GM19238 (cell line): ENCODE measurements around the gene PRKAR1B.

Source experiments
- DNase-seq: peaks from one replicate; pipeline ENCODE4 v3.0.0; 2011; ENCODE audit warnings: low spot score; ENCODE audit not compliant: insufficient read length

Gene PRKAR1B

GRCh38 chr7:723541-723940 lies 3.5 kb downstream of the PRKAR1B start:
- DNase-seq = no peak

DNA sequence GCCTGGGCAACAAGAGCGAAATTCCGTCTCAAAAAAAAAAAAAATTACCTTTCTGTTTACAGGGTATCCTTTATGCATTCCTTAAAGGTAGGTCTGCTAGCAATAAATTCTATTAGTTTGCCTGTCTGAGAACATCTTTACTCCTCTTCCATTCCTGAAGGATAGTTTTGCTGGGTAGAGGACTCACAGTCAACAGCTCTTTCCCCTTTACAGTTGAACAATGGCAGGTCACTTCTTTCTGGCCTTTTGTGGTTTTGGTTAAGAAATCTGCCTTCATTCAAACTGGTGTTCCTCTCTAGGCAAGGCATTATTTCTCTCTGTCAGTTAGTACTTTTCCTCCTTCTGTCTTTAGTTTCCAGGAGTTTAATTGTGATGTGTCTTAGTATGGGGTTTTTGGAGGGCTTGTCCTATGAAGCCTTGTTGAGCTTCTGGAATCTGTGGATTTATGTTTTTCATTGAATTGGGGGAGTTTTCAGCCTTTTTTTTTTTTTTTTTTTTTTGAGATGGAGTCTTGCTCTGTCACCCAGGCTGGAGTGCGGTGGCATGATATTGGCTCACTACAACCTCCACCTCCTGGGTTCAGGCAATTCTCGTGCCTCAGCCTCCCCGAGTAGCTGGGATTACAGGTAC lies 5.3 kb downstream of the PRKAR1B start:
- no peak for DNase-seq

GRCh38 chr7:716636-717035 lies 10.4 kb downstream of the PRKAR1B start:
- no peak for DNase-seq

DNA sequence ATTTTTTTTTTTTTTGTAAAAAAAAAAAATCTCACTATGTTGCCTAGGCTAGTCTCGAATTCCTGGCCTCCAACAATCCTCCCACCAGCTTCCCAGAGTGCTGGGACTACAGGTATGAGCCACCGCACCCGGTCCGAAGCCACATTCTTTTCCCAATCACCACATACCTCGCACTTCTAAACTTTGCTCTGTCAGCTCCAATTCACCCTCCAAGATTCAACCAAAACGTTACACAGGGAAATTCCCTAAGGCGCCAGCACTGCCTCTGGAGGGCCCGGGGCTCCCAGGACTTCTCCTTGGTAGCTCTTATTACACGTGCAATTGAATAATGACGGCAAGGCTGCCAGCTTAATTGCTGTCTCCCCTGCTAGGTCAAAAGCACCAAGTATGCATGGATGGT lies 10.9 kb downstream of the PRKAR1B start:
- DNase-seq = no peak

DNA sequence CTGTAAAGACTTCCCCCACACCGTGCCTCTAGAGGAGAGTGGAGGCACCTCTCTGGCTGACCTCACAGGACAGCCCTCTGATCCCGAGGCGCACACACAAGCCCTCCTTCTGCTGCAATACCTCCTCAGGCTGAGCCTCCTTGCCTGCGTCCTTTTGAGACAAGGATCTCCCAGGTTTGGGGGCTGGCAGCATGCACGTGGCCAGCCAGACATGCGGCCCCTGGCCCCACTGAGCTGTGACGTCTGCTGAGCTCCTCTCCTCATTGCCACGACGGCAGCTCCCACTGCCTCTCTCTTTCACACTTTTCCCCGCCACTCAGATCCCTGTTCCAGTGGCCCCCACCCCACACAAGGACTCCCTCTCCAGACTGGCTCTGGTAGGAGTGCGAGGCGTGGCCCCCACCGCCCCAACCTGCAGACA lies 12.8 kb downstream of the PRKAR1B start:
- DNase-seq = no peak

DNA sequence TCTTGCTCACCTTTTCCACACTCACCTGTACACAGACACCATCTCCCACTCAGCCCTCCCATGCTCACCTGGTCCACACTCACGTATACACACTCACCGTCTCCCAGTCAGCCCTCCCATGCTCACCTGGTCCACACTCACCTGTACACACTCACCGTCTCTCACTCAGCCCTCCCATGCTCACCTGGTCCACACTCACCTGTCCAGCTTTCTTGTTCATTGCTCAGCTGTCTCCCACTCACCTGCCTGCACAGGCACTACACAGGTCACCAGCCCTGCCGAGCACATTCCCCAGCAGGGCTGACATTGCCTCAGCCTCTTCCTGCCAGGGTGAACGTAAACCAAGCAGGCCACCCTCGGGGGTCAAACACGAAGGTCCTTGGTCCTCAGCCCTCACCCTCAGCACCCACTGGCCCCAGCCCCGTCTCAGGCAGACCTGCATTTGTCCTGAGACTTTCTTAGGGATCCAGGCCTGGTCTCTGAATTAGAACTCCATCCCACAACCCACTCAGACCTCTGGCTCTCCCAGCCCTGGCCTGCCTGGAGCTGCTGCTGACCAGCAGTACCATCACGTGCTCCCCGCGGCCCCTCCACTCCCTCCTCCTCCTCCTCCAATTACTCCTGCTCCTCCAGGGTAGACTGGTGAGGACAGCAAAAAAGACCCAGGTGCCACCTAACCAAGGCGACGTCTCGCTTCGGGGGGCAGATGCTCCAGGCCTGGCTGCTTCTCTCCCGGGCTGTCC lies 13.4 kb downstream of the PRKAR1B start:
- no peak for DNase-seq

DNA sequence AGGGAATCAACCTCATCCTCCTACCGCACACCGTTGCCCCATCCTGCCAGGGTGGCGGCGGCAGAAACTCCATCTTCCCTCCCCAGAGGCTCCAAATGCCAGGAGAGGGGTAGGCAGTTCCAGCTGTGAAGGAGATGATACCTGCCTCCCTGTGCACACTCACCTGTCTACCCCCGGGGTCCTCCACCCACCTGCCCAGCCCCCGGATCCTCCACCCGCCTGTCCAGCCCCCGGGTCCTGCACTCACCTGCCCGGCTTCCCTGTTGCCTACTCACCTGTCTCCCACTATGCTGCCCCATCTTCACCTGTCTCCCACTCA lies 14.0 kb downstream of the PRKAR1B start:
- no peak for DNase-seq

- DNase-seq = no peak
These were observed 14.5 kb downstream of the PRKAR1B start for GRCh38 chr7:712381-713138.

DNA sequence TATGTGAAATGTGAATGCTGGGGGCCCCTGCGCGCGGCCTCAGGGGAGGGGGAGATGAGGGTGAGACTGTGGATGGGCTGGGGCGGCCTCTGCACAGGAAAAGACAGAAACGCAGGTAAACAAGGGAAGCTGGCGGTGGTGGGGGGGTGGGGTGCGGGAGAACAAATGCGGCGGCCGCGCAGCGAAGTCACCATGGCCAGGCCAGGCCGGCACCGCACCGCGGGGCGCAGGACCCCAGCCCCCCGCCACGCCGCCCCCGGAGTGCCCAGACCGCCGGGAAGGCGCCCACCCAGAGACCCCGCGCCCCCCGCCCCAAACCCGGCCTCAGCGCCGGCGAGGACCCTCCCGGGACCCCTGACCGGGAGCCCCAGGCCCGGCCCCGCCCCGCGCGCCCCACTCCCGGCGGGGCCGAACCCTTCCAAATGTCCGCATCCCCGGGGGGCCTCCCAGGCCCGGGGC lies 15.1 kb downstream of the PRKAR1B start:
- DNase-seq = no peak

DNA sequence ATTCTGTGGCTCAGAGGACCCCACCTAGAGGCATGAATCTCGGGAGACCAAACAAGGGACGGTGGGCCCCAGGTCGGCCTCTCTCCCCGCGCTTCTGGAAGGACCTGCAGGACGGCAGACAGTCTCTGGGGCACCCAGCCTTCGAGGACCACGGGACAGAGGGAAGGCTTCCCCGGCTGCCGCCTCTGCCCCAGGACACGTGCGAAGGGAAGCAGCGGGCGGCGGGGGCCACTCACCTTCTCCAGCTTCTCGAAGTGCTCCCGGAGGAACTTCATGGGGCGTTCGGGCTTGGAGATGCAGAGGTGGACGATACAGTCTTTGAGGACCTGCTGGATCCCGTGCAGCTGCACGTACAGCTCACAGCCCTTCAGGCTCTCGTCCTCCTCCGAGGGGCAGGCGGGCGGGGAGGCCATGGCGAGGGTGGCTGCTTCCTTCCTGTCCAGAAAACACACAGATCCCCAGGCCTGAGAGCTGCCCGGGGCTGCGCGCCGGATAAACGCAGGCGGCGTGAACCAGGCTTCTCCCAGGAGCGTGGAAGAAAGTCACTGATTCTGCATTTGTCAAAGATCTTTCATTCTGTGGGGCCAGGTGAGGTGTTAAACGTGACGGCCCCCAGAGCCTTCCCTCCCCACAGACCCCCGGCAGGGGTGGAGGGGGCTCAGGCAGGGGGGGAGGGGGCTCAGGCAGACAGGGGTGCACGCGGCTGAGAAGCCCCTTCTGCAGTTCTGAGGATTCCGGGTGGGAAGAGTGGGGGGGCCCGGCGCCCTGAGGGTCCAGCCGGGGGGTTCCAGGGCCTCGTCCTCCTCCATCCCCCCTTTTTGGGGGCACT lies 15.8 kb downstream of the PRKAR1B start:
- DNase-seq = no peak

DNA sequence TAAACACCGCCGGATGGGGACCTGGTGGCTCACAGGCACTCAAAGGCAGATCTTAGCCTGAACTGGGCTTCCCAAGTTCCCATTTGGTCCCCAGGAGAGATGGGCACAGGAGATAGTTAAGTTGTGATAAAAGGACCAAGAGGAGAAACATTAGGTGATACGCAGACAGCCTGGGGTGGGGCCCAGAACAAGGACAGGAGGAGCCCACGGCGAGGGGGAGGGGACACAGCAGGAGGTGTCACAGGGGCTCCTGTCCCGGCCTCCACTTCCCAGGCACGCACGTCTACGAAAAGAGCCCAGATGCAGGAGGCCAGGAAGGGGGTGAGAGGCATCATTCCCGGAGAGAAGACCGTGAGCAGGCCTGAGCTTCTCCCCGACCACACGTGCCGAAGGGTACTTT lies 16.9 kb downstream of the PRKAR1B start:
- no peak for DNase-seq

DNA sequence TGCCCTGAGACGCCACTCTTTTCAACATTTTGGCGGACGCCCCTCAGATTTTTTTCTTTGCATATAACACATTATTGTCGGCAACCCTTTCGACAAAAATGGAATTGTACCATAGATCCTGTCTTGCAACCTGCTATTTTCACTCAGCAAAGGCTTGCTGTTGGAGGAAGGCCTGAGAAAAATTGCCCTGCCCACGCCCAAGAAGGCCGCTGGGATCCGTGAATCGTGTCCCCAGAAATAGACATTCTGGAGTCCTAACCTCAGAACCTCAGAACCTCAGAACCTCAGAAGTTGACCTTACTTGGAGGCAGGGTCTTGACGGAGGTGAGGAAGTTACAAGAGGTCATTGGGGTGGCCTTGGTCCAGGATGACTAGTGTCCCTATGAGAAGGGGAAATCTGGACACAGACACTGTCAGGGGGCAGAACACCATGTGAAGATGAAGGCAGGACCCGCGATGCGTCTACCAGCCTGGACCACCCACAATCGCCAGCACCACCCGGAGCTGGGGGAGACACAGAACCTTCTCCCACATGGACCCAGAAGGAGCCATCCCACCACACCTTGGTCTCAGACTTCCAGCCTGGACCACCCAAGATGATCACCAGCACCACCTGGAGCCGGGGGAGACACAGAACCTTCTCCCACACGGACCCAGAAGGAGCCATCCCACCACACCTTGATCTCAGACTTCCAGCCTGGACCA lies 19.6 kb downstream of the PRKAR1B start:
- DNase-seq = no peak

DNA sequence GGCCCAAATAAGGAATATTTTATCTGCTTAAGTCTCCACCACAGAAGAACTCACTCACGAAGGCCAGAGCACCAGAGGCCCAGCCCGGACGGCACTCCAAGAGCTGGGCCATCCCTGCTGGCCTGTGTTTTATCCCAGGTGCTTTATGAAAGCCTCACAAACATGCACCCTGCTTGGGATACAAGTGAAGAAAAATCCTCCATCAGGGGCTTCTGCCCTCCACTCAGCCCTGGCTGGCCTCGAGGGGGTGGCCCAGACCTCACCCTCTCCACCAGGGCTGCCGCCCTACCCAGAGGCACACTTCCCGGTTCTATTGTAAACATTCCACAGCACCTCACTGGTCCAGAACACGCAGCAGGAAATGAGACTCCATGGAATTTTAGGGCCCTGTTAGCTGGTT lies 20.4 kb downstream of the PRKAR1B start:
- no peak for DNase-seq

- DNase-seq = no peak
These were observed 24.0 kb downstream of the PRKAR1B start for GRCh38 chr7:703049-703448.

GRCh38 chr7:701086-701671 lies 25.9 kb downstream of the PRKAR1B start:
- no peak for DNase-seq

- DNase-seq = no peak
These were observed 27.5 kb downstream of the PRKAR1B start for GRCh38 chr7:699476-700170.

DNA sequence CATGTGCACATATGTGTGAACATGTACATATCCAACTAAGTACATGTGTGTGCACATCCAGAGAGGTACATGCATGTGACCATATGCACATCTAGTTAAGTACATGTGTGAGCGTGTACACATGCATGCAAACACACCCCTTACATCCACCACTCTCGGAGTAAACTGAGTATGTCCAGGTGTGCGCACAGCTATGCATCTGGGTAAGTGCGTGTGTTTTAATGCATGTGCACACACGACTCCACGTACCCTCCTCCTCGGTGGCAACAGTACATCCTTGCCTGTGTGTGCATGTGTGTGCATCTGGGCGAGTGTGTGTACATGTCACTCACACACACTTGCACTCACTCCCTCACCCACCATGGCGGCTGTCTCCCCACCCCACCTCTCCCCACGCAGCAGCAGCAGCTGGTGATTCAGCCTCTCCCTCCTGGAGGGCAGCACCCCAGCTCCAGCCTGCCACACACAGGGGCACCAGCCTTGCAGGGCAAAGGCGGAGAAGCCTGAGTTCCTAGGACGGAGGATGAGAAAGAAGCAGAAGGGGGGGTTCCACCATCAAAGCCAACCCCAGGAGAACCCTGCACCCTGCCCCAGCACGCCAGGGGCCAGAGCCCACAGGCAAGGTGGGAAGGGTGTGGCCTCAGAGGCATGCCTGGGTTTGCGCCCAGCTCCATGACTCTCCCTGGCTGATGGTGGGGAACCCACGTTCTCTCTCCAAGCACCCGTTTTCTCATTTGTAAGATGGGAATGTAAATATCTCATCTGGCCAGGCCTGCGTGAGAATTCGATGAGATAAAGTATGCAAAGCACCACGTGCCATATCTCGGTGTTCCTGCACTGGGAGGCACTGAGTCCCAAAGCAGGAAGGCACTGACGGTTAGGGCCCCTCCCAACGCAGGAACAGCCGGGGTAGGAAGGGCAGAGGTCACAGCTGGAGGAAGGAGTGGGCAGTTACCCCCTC lies 28.3 kb downstream of the PRKAR1B start:
- DNase-seq = no peak

DNA sequence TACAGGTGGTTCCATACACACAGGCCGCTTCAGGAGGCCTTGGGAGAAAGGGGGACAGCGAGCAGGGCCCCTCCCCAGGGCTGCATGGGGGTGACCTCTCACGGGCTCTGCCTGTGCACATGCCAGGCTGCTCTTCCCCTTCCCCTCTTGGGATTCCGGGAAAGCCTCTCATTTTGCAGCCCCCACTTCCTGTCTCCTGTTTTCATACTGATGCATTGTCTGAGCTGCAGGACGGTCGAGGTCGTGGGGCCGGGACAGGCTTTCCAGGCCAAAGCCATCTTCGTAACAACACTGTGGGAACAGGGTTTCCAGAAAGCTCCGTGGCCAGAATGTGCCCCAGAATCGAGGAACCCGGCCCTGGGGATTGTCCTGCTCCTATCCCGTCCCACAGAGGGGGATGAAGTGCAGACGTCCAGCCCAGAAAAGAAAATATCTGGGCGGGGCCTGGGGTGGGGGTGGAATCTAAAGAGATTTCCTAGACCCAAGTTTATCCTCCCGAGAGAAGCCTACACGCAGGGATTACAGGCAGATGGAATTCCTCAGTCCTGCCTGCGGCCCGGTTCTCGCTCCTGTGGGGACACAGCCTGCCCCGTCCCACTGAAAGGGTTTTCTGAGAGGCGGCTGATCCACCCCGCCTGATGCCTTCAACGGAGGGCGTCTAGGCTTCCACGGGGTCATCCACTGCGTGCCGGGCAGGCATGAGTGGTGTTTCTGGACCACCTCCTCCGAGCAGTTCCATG lies 30.1 kb downstream of the PRKAR1B start:
- no peak for DNase-seq
